ENCODE data around the gene CCDC74B.
"Not testable (repeated sequence)": the region's sequence is repeated elsewhere in the genome, so short reads cannot be mapped to it uniquely, and the experiment has no call there.

CCDC74B gene

GRCh38 chr2:130145006-130145414 lies at the start of gene CCDC74B:
TSS of gene CCDC74B (minus strand) at chr2:130145112. CDS start at chr2:130144996, 116 bp downstream.
- DNase-seq: peak; percentile 61

DNA sequence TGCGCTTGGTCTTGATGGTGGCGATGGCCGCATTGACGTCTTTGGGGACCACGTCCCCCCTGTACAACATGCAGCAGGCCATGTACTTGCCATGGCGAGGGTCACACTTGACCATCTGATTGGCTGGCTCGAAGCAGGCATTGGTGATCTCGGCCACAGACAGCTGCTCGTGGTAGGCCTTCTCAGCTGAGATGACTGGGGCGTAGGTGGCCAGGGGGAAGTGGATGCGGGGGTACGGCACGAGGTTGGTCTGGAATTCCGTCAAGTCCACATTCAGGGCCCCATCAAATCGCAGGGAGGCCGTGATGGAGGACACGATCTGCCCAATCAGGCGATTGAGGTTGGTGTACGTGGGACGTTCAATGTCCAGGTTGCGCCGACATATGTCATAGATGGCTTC lies 48.9 kb upstream of the CCDC74B start:
- not testable (repeated sequence) for DNase-seq

GRCh38 chr2:130192451-130192850 lies 47.5 kb upstream of the CCDC74B start:
- DNase-seq: not testable (repeated sequence)

GRCh38 chr2:130191319-130191718 lies 46.4 kb upstream of the CCDC74B start:
- DNase-seq: not testable (repeated sequence)

DNA sequence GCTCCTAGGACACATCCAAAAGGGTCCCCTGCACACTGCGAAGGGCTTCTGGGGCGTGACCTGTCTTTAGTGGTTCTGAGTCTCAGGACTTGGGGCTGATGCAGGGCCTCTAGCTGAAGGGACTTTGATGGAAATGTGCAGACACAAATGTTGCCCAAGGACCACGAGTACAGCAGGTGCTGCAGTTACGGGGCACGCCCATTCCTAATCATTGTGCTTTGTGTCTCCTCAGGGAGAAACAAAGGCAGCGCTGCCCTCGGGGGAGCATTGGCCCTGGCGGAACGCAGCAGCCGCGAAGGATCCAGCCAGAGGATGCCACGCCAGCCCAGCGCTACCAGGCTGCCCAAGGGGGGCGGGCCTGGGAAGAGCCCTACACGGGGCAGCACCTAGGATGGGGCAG lies 45.3 kb upstream of the CCDC74B start:
- DNase-seq: no peak

GRCh38 chr2:130188958-130189357 lies 44.0 kb upstream of the CCDC74B start:
- not testable (repeated sequence) for DNase-seq

- DNase-seq: not testable (repeated sequence)
Observed at GRCh38 chr2:130187859-130188792, 43.2 kb upstream of the CCDC74B start.

- no peak for DNase-seq
Observed at GRCh38 chr2:130187268-130187667, 42.4 kb upstream of the CCDC74B start.

DNA sequence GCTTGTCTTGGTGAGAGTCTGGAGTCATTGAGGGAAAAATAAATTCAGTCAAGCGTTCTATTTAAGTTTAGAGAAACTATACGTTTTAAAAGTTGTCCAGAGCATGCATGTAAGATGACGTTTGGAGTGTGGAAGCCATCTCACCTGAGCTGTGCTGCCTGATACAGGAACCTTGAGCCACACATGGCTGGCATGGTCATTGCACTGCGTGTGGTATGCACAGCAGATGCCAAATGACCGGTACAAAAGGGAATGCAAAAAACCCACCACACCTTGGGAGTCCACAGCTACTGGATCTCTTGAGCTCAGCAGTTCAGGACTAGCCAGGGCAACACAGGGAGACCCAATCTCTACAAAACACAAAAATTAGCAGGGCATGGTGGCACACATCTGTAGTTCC lies 41.5 kb upstream of the CCDC74B start:
- no peak for DNase-seq

DNA sequence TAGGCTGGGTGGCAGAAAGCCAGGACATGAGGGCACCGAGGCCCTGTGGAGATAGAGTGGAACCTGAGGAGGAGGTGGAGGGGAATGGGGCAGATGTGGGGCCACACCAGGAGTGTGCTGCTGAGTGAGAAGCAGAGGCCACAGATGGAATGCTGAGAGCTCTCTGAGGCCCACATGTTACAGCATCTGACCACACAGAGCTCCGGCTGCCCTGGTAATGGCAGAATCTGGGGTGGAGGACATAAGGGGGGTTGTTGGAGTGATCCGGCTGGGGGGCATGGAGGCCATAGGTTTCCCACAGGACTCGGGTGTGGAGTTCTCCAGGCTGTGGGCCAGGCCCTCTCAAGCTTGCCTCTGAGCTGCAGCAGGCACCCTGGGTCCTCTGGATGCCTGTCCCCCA lies 41.0 kb upstream of the CCDC74B start:
- DNase-seq: no peak

DNA sequence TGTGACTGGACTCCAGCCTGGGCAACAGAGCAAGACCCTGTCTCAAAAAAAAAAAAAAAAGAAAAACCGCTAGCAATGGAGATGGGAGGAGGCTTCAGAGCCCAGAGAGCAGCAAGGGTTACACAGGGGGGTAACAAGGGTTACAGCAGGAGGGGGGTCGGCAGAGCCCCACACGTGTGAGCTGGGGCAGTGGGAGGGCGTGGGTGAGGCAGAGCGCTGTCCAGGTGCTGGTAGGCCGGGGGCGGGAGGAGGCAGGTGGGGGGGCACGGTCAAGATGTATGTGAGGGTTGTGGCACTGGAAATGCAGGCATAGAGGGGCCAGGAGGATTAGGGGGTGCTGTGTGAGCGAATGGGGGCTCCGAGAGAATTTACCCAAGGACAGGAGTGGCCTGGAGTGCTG lies 40.5 kb upstream of the CCDC74B start:
- DNase-seq: no peak

DNA sequence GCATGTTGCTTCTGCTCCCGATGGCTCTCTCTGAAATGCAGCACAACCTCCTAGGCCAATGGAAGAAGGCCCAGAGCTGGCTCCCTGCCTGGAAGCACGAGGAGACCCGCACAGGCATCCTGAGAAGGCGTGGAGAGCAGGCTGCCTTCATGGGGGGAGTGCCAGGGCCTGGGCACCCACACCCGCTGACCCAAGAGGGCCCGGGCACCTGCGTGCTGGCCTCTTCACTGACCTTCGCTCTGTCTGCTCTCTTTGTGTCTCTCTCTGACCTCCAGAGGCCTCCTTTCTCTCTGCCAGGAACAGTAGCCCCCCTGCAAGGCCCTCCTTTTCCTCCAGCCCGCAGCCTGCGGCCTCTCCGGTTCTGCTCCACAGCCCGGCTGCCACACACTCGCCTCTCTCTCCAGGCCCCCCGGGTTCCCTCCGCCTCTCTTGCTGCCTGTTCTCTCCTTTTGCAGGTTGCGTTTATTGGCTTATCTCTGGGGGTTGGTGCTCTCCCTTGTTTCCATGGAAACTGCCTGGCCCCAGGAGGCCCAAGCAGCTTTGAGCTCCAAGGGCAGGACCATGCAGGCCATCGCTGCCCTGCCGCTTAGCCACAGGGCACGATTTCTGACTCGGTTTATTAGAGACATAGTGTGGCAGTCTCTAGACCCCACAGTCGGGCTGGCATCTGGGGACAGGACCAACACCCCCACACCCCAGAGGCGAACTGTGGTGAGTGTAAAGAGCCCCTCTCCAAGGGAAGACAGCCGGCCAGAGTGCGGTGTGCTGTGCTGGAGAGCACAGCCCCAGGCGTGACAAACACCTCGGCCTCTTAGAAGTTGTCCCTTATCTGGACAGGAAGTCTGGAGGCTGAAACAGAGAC lies 38.8 kb upstream of the CCDC74B start:
- DNase-seq: no peak

- peak; percentile 9 for DNase-seq
Observed at GRCh38 chr2:130182826-130183511, 38.1 kb upstream of the CCDC74B start.

- peak; percentile 92 for DNase-seq
Observed at GRCh38 chr2:130181880-130182682, 37.2 kb upstream of the CCDC74B start, which contains the start of gene MZT2B. TSS of gene MZT2B (plus strand) at chr2:130182262. CDS start at chr2:130182283, 21 bp downstream.

- DNase-seq: peak; percentile 98
Observed at GRCh38 chr2:130181325-130181879, 36.5 kb upstream of the CCDC74B start, which contains the start of gene SMPD4. TSS of gene SMPD4 (minus strand) at chr2:130181602. CDS start at chr2:130176592, 5,010 bp downstream.

DNA sequence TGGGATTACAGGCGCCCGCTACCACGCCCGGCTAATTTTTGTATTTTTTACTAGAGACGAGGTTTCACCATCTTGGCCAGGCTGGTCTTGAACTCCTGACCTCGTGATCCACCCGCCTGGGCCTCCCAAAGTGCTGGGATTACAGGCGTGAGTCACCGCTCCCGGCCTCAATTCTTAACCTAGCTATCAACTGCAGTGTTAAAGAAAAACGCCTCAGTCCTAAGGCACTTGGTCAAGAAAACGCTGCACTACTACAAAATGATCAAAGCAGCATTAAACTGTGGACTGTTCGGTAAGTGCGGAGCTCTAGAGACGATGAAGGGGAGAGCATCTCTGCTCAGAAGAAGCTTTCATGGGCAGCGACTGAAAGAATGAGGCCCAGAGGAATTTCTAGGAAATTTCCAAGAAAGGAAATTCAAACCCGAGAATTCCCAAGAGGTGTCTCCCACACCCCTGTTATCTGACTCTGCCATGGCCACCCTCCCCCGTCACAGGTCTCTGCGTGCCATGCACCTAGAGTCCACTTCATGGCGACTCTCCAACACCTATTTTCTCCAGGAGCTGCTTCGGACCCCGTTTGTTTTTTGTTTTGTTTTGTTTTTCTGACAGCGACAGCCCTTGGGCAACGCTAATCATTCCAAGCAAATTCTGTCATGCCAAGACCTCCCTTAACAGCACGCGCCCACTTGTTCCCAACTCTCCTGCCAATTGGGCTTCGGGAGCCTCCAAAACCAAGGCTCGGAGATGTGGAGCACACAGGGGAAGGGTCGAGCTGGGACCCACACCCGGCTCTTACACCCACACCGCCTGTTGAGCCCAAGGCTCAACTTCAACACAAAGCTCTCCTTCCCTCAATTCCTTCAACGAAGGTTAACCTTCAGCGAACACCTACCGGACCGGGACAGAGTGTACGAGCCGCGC lies 35.8 kb upstream of the CCDC74B start:
- not testable (repeated sequence) for DNase-seq

- DNase-seq: not testable (repeated sequence)
Observed at GRCh38 chr2:130174866-130175265, 30.0 kb upstream of the CCDC74B start.

- DNase-seq: no peak
Observed at GRCh38 chr2:130169896-130170295, 25.0 kb upstream of the CCDC74B start.

DNA sequence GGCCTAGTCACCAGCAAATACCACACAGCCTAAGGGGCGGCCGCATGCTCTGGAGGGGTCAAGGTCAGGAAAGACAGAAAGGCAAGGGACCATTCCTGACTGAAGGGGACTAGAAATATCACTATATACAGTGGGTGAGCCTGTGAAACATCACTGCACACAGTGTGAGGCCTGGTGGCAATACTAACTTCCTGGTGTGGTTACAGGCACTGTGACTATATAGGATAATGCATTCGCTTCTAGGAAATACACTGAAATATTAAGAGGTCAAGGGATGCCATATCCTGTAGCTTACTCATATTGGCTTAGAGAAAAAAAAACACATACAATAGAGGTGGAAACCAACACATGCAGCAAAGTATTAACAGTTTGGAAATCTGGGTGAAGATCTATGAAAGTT lies 24.3 kb upstream of the CCDC74B start:
- not testable (repeated sequence) for DNase-seq

DNA sequence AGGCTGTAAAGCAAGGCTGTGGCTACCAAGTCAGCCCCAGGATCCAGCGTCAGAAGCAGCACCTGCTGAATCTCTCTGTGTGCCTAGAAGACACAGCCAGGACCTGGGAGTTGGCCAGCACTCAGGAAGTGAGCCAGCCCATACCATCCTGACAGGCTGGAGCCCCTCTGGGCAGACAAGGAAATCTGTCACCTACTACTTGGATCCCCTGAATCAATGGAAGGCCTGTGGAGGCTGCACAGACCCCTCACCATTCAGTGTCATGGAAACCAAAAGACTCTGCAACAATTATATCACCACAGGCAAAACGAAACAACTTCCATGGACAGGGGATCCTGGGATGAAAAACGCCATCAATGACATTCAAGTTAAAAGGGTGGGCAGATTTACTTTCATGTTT lies 21.7 kb upstream of the CCDC74B start:
- not testable (repeated sequence) for DNase-seq

All from activated naive CD4-positive, alpha-beta T cell treated with Interleukin-2 at 50 U/mL for 16 hours (primary cell).